Glomerular visceral epithelial cell (primary cell): ENCODE data around the gene CYP8B1.

Source experiments
- DNase-seq: peaks from one replicate; pipeline ENCODE4 v3.0.0-alpha.2; 2016; ENCODE audit errors: extremely low spot score

The CYP8B1 gene

DNA sequence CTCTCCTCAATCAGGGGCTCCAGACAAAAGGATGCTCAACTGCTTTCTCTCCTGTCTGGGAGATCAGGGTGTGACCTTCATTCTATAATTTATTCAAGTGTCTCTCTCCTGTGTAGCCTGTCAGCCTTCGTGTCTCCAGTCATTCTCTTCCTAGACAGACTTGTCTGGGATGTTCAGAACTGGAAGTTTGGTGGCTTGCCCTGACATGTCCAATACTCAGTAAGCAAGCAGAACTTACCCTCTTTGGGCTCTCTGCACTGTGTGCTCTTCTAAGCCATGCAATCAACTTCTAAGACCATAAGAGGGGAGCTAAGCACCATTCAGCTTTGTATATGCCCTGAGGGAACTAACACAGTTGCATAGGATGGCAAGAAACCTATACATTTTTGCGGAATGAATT is 52.3 kb downstream of the CYP8B1 start:
- peak; percentile 18 for DNase-seq

DNA sequence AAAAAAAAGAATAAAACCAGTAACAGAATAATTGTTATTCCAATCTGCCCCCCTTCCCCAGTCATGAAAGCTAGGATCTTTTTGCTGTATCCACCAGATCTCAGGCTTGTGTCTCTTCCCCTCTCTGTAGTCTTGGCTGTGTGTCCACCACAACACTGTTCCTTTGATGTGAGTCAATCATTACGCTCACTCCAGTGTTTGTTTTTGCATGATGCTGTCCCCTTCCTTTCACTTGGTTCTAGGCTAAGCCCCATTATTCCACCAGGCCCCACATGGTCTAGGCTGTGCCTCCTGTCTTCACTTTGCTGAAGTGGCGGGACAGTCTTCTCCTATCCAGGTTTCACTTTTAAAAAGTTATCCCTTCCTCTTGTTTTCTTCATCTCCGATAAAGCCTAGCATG is 52.9 kb downstream of the CYP8B1 start:
- no peak for DNase-seq
